Neural progenitor cell (in vitro differentiated cells): ENCODE measurements around the gene NFIA. TPM values are rescaled to one million over a fixed set of nuclear protein-coding genes. Genes with fewer than 3 reads are reported as not detected.

Experiments
- DNase-seq: peaks from one replicate; pipeline ENCODE4 v3.0.0-alpha.2; 2016; ENCODE audit warnings: low spot score
- H2AFZ ChIP-seq: fragments of 200-600 bp; sonication (generic); replicated peaks from 2 replicates; pipeline ENCODE4 v1.6.1; 2016; ENCODE audit warnings: antibody characterized with exemption
- H3F3A ChIP-seq: fragments of 200-600 bp; sonication (generic); 2 replicates; pipeline ENCODE4 v1.6.1; 2016; ENCODE audit warnings: antibody characterized with exemption, low read depth
- H3K27ac ChIP-seq: fragments of 200-600 bp; sonication (generic); 2 replicates; pipeline ENCODE4 v1.5.1; 2016; ENCODE audit warnings: mild to moderate bottlenecking
- H3K27me3 ChIP-seq: fragments of 200-600 bp; sonication (generic); 2 replicates; pipeline ENCODE4 v1.6.1; 2016; ENCODE audit warnings: mild to moderate bottlenecking, moderate library complexity
- H3K36me3 ChIP-seq: fragments of 200-600 bp; sonication (generic); 2 replicates; pipeline ENCODE4 v1.5.1; 2016
- H3K4me1 ChIP-seq: fragments of 200-600 bp; sonication (generic); 2 replicates; pipeline ENCODE4 v1.6.1; 2016; ENCODE audit warnings: mixed run types
- H3K4me2 ChIP-seq: fragments of 200-600 bp; sonication (generic); 2 replicates; pipeline ENCODE4 v1.6.1; 2016
- H3K4me3 ChIP-seq: fragments of 200-600 bp; sonication (generic); 2 replicates; pipeline ENCODE4 v1.5.1; 2016
- H3K79me2 ChIP-seq: fragments of 200-600 bp; sonication (generic); 2 replicates; pipeline ENCODE4 v1.6.1; 2016; ENCODE audit warnings: low read depth
- H3K9ac ChIP-seq: fragments of 200-600 bp; sonication (generic); 2 replicates; pipeline ENCODE4 v1.6.1; 2016
- H3K9me3 ChIP-seq: fragments of 200-600 bp; sonication (generic); 2 replicates; pipeline ENCODE4 v1.5.1; 2016; ENCODE audit warnings: low read depth
- H4K20me1 ChIP-seq: fragments of 200-600 bp; sonication (generic); 2 replicates; pipeline ENCODE4 v1.6.1; 2016; ENCODE audit warnings: low read depth
- H3K27ac Mint-ChIP-seq: 3 replicates; pipeline ENCODE4 v1.8.0; 2021; ENCODE audit warnings: mixed read lengths
- H3K27me3 Mint-ChIP-seq: 2 replicates; pipeline ENCODE4 v1.8.0; 2022; ENCODE audit warnings: low read depth, mild to moderate bottlenecking, inconsistent platforms, moderate library complexity, mixed read lengths; ENCODE audit not compliant: insufficient read depth
- H3K36me3 Mint-ChIP-seq: 3 replicates; pipeline ENCODE4 v1.8.0; 2021; ENCODE audit warnings: mixed read lengths
- H3K4me1 Mint-ChIP-seq: 3 replicates; pipeline ENCODE4 v1.8.0; 2021; ENCODE audit warnings: mixed read lengths
- H3K4me3 Mint-ChIP-seq: 3 replicates; pipeline ENCODE4 v1.8.0; 2021; ENCODE audit warnings: mild to moderate bottlenecking, moderate library complexity, mixed read lengths
- H3K9me3 Mint-ChIP-seq: 3 replicates; pipeline ENCODE4 v1.8.0; 2020; ENCODE audit warnings: mixed read lengths
- CTCF ChIP-seq: fragments of 200-600 bp; sonication (generic); IDR thresholded peaks from 2 replicates; pipeline ENCODE4 v1.5.1; 2017; ENCODE audit warnings: antibody characterized with exemption, mild to moderate bottlenecking
- EZH2 ChIP-seq: fragments of 200-600 bp; sonication (generic); IDR thresholded peaks from 2 replicates; pipeline ENCODE4 v1.6.1; 2017; ENCODE audit warnings: antibody characterized with exemption, mild to moderate bottlenecking, moderate library complexity
- EZH2phosphoT487 ChIP-seq: fragments of 200-600 bp; sonication (generic); IDR thresholded peaks from 2 replicates; pipeline ENCODE4 v1.6.1; 2017; ENCODE audit warnings: antibody characterized with exemption
- total RNA-seq: library from RNA; depleted of rRNA; stranded (reverse); fragments of >200 nt; gene quantifications from 2 replicates; pipeline ENCODE4 v1.2.3, GENCODE V29; 2015; ENCODE audit warnings: low replicate concordance

The NFIA gene
- total RNA-seq, 1 donor from 2014 or later: 5.3 TPM

DNA sequence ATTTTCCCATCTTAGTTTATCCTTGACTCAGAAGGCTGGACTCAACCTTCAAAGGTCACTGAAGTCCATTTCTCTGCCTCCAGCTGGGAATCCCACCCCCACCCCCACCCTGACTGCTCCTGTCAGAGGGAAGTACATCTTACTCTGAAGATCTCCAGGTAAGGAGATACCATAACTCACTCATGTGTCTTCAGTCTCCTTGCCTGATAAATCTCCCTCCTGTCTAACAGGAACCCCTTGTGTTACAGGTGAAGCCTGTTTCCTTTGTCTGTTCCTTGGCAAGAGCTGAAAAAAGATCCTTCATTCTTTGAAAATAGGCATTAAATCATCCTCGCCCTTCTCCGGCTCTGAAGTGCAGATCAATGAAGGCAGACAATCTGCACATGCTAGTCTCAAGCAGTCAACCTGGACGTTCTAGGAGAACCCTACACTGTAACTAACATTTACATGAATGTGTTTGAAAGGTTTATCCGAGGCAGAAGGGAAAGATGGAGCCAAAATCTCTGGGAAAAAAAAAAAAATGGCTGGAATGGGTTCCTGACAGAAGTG, 392.0 kb downstream of the NFIA start:
- Histone ChIP-seq H4K20me1 (no peaks in the 10 kb centered on the region), H3K27ac (no peak overlapping the region), H3K4me2 (no peak overlapping the region), H2AFZ (no peak overlapping the region), H3K9me3 (no peaks in the 10 kb centered on the region), H3K36me3 (no peaks in the 10 kb centered on the region), H3K9ac (no peak overlapping the region), H3K79me2 (no peaks in the 10 kb centered on the region), H3K27me3 (peaks cover 67% of the 10 kb centered on the region), H3F3A (no peaks in the 10 kb centered on the region), H3K4me3 (no peak overlapping the region), H3K4me1 (peaks cover 8% of the 10 kb centered on the region)
- Mint-ChIP-seq H3K4me3 (no peak overlapping the region), H3K36me3 (no peaks in the 10 kb centered on the region), H3K4me1 (peaks cover 5% of the 10 kb centered on the region), H3K27me3 (peaks cover 4% of the 10 kb centered on the region), H3K27ac (peak overlapping the region; percentile 43), H3K9me3 (peaks cover 4% of the 10 kb centered on the region)
- no peak for TF ChIP-seq EZH2
- no peak for TF ChIP-seq EZH2phosphoT487
- TF ChIP-seq CTCF: no peak
- DNase-seq: no peak

- Histone ChIP-seq H3K27ac (no peak overlapping the region), H3K9me3 (no peaks in the 10 kb centered on the region), H4K20me1 (no peaks in the 10 kb centered on the region), H2AFZ (no peak overlapping the region), H3K36me3 (no peaks in the 10 kb centered on the region), H3K27me3 (peaks cover 73% of the 10 kb centered on the region), H3K79me2 (no peaks in the 10 kb centered on the region), H3K4me3 (no peak overlapping the region), H3K4me1 (peaks cover 8% of the 10 kb centered on the region), H3K4me2 (no peak overlapping the region), H3F3A (no peaks in the 10 kb centered on the region), H3K9ac (no peak overlapping the region)
- Mint-ChIP-seq H3K4me3 (no peak overlapping the region), H3K36me3 (no peaks in the 10 kb centered on the region), H3K27ac (no peak overlapping the region), H3K27me3 (peaks cover 4% of the 10 kb centered on the region), H3K4me1 (peaks cover 5% of the 10 kb centered on the region), H3K9me3 (peaks cover 4% of the 10 kb centered on the region)
- TF ChIP-seq CTCF (no peak), EZH2 (no peak), EZH2phosphoT487 (no peak)
- no peak for DNase-seq
Measured at GRCh38 chr1:61474963-61475362, 392.6 kb downstream of the NFIA start.

DNA sequence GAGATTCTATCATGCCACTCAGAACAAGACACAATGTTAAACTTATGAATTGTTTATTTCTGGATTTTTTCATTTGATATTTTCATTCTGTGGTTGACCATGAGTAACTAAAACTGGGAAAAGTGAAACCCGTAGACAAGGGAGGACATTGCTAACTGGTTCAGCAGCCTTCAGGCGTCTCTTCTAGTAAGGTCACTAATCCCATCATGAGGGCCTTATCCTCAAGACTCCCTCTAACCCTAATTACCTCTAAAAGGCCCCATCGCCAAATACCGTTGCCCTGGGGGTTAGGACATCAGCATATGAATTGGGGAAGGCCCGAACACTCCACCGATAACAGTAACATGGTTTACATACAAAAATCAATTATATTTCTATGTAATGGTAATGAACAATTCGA, 394.9 kb downstream of the NFIA start:
- H3K27me3 ChIP-seq: peaks cover 91% of the 10 kb centered on the region
- H3K27me3 Mint-ChIP-seq: peaks cover 5% of the 10 kb centered on the region

More for the DNA sequence above, 394.9 kb downstream of the NFIA start:
- Histone ChIP-seq H3K4me3 (no peak overlapping the region), H3K4me1 (peaks cover 8% of the 10 kb centered on the region), H3K79me2 (no peaks in the 10 kb centered on the region), H2AFZ (no peak overlapping the region), H3K9me3 (no peaks in the 10 kb centered on the region), H4K20me1 (no peaks in the 10 kb centered on the region), H3K27ac (no peak overlapping the region), H3F3A (no peaks in the 10 kb centered on the region), H3K9ac (no peak overlapping the region), H3K4me2 (no peak overlapping the region), H3K36me3 (no peaks in the 10 kb centered on the region)
- Mint-ChIP-seq H3K9me3 (peaks cover 2% of the 10 kb centered on the region), H3K36me3 (no peaks in the 10 kb centered on the region), H3K27ac (no peak overlapping the region), H3K4me3 (no peak overlapping the region), H3K4me1 (peaks cover 15% of the 10 kb centered on the region)
- DNase-seq: peak; percentile 17
- no peak for TF ChIP-seq EZH2phosphoT487
- no peak for TF ChIP-seq CTCF
- no peak for TF ChIP-seq EZH2
